Activated CD4-positive, alpha-beta memory T cell treated with anti-CD3 and anti-CD28 coated beads, Interleukin-2, amount 10 ng/mL, durations not matched to agents 7 days and 5 days (primary cell): ENCODE results near the gene GTF3C4. TPM values are rescaled to one million over a fixed set of nuclear protein-coding genes. Genes with fewer than 3 reads are reported as not detected.
A peak's percentile ranks its signal among the peaks of the same experiment; 100 is the strongest.

Source experiments
- CTCF ChIA-PET: fragments of 350-600 bp; sonication (Branson Sonifier 250); formaldehyde crosslinking; loops from one replicate; lab custom pipeline; 2021; ENCODE audit warnings: antibody characterized with exemption, inconsistent platforms; lab: Charles Lee
- POLR2A ChIA-PET: fragments of 350-600 bp; sonication (Branson Sonifier 250); formaldehyde crosslinking; loops from one replicate; lab custom pipeline; 2021; ENCODE audit warnings: antibody characterized with exemption; lab: Charles Lee
- DNase-seq: peaks from one replicate; pipeline ENCODE4 v3.0.0-alpha.2; 2020
- H3K27ac Mint-ChIP-seq: one replicate; pipeline ENCODE4 v1.8.0; 2021; ENCODE audit warnings: mild to moderate bottlenecking, mixed read lengths
- H3K27me3 Mint-ChIP-seq: one replicate; pipeline ENCODE4 v1.8.0; 2021; ENCODE audit warnings: mixed read lengths
- H3K36me3 Mint-ChIP-seq: one replicate; pipeline ENCODE4 v1.8.0; 2021; ENCODE audit warnings: low read depth, mixed read lengths
- H3K4me1 Mint-ChIP-seq: one replicate; pipeline ENCODE4 v1.8.0; 2021; ENCODE audit warnings: mixed read lengths
- H3K4me3 Mint-ChIP-seq: one replicate; pipeline ENCODE4 v1.8.0; 2021; ENCODE audit warnings: mild to moderate bottlenecking, mixed read lengths
- H3K9me3 Mint-ChIP-seq: one replicate; pipeline ENCODE4 v1.8.0; 2021; ENCODE audit warnings: mixed read lengths
- total RNA-seq, 2 experiments: library from RNA; stranded (reverse); gene quantifications; one replicate each; pipeline ENCODE4 v1.2.3, GENCODE V29; 2021

GTF3C4 gene
- 10 to 100 TPM; 11.8 to 13.0 TPM for total RNA-seq

- Mint-ChIP-seq H3K27me3 (no peaks in the 10 kb centered on the region), H3K9me3 (no peaks in the 10 kb centered on the region), H3K27ac (peak within 1 kb of the TSS; percentile 85), H3K4me3 (peak within 1 kb of the TSS; percentile 83), H3K36me3 (peaks cover 11% of the 10 kb centered on the region), H3K4me1 (peaks cover 43% of the 10 kb centered on the region)
- ChIA-PET CTCF (interaction anchor here (0.9 to 1.6 kb wide), 8 partner anchors 9 to 360 kb away, joined by 3 to 5 read pairs (median 4); partner anchors contain the start of gene GTF3C5), POLR2A (interaction anchor here (0.8 to 4.3 kb wide), 27 partner anchors 9 to 1545 kb away, joined by 3 to 33 read pairs (median 4); partner anchors contain the start of genes AK8, CFAP77, NUP214 and SETX)
- DNase-seq = peak; percentile 35
Observed at GRCh38 chr9:132670457-132671391, at the start of gene GTF3C4. Gene GTF3C4 (plus strand): TSS chr9:132670464. CDS start chr9:132670599, 135 bp downstream.

- peaks cover 1% of the 10 kb centered on the region for H3K4me1 Mint-ChIP-seq
- H3K4me3 Mint-ChIP-seq = no peak overlapping the region
- CTCF ChIA-PET = interaction anchor here (1.2 kb wide), 1 partner anchor 23 kb away, joined by 3 read pairs; no protein-coding TSS in a partner anchor
- POLR2A ChIA-PET = no interaction called here
- no peak for DNase-seq
- no peaks in the 10 kb centered on the region for H3K27me3 Mint-ChIP-seq
- H3K9me3 Mint-ChIP-seq = no peaks in the 10 kb centered on the region
- no peak overlapping the region for H3K27ac Mint-ChIP-seq
- peaks cover 3% of the 10 kb centered on the region for H3K36me3 Mint-ChIP-seq
Observed at GRCh38 chr9:132622159-132622558, 48.1 kb upstream of the GTF3C4 start.

GRCh38 chr9:132626285-132626684 lies 44.0 kb upstream of the GTF3C4 start:
- H3K36me3 Mint-ChIP-seq = peaks cover 6% of the 10 kb centered on the region
- no peak overlapping the region for H3K27ac Mint-ChIP-seq
- POLR2A ChIA-PET = no interaction called here
- no peak for DNase-seq
- no peaks in the 10 kb centered on the region for H3K4me1 Mint-ChIP-seq
- H3K27me3 Mint-ChIP-seq = no peaks in the 10 kb centered on the region
- no peaks in the 10 kb centered on the region for H3K9me3 Mint-ChIP-seq
- no peak overlapping the region for H3K4me3 Mint-ChIP-seq
- CTCF ChIA-PET = no interaction called here

GRCh38 chr9:132627106-132627505 lies 43.2 kb upstream of the GTF3C4 start:
- POLR2A ChIA-PET = no interaction called here
- no peak overlapping the region for H3K27ac Mint-ChIP-seq

GRCh38 chr9:132627594-132627993 lies 42.7 kb upstream of the GTF3C4 start:
- Mint-ChIP-seq H3K27ac (no peak overlapping the region), H3K36me3 (peaks cover 6% of the 10 kb centered on the region), H3K4me1 (no peaks in the 10 kb centered on the region), H3K9me3 (no peaks in the 10 kb centered on the region), H3K4me3 (no peak overlapping the region), H3K27me3 (no peaks in the 10 kb centered on the region)
- DNase-seq = no peak
- ChIA-PET CTCF (no interaction called here), POLR2A (no interaction called here)

More at GRCh38 chr9:132627106-132627505, 43.2 kb upstream of the GTF3C4 start:
- H3K36me3 Mint-ChIP-seq = peaks cover 6% of the 10 kb centered on the region
- no peaks in the 10 kb centered on the region for H3K4me1 Mint-ChIP-seq
- CTCF ChIA-PET = no interaction called here
- H3K27me3 Mint-ChIP-seq = no peaks in the 10 kb centered on the region
- H3K4me3 Mint-ChIP-seq = no peak overlapping the region
- no peak for DNase-seq
- no peaks in the 10 kb centered on the region for H3K9me3 Mint-ChIP-seq

- no peak overlapping the region for H3K27ac Mint-ChIP-seq
- peaks cover 6% of the 10 kb centered on the region for H3K36me3 Mint-ChIP-seq
- no peaks in the 10 kb centered on the region for H3K9me3 Mint-ChIP-seq
- H3K4me1 Mint-ChIP-seq = no peaks in the 10 kb centered on the region
- no peaks in the 10 kb centered on the region for H3K27me3 Mint-ChIP-seq
- ChIA-PET POLR2A (no interaction called here), CTCF (no interaction called here)
- no peak overlapping the region for H3K4me3 Mint-ChIP-seq
- DNase-seq = no peak
Observed at GRCh38 chr9:132628746-132629145, 41.5 kb upstream of the GTF3C4 start.

GRCh38 chr9:132630116-132630515 lies 40.1 kb upstream of the GTF3C4 start:
- Mint-ChIP-seq H3K4me1 (no peaks in the 10 kb centered on the region), H3K36me3 (peaks cover 6% of the 10 kb centered on the region), H3K27me3 (no peaks in the 10 kb centered on the region)

GRCh38 chr9:132630811-132631210 lies 39.5 kb upstream of the GTF3C4 start:
- H3K27ac Mint-ChIP-seq = no peak overlapping the region
- no peak for DNase-seq
- no peaks in the 10 kb centered on the region for H3K27me3 Mint-ChIP-seq
- no peaks in the 10 kb centered on the region for H3K4me1 Mint-ChIP-seq
- no peak overlapping the region for H3K4me3 Mint-ChIP-seq
- ChIA-PET POLR2A (no interaction called here), CTCF (no interaction called here)
- H3K36me3 Mint-ChIP-seq = peaks cover 6% of the 10 kb centered on the region
- no peaks in the 10 kb centered on the region for H3K9me3 Mint-ChIP-seq

More at GRCh38 chr9:132630116-132630515, 40.1 kb upstream of the GTF3C4 start:
- POLR2A ChIA-PET = no interaction called here
- H3K4me3 Mint-ChIP-seq = no peak overlapping the region
- no peaks in the 10 kb centered on the region for H3K9me3 Mint-ChIP-seq
- no peak overlapping the region for H3K27ac Mint-ChIP-seq
- CTCF ChIA-PET = no interaction called here
- DNase-seq = no peak

- Mint-ChIP-seq H3K27me3 (no peaks in the 10 kb centered on the region), H3K27ac (no peak overlapping the region), H3K9me3 (no peaks in the 10 kb centered on the region), H3K4me1 (no peaks in the 10 kb centered on the region), H3K36me3 (peaks cover 6% of the 10 kb centered on the region), H3K4me3 (no peak overlapping the region)
- ChIA-PET CTCF (no interaction called here), POLR2A (no interaction called here)
- DNase-seq = no peak
Observed at GRCh38 chr9:132631280-132631679, 39.0 kb upstream of the GTF3C4 start.

- H3K27ac Mint-ChIP-seq = no peak overlapping the region
- no peak for DNase-seq
- no peaks in the 10 kb centered on the region for H3K9me3 Mint-ChIP-seq
- ChIA-PET CTCF (no interaction called here), POLR2A (no interaction called here)
- no peaks in the 10 kb centered on the region for H3K27me3 Mint-ChIP-seq
- H3K4me3 Mint-ChIP-seq = no peak overlapping the region
- peaks cover 6% of the 10 kb centered on the region for H3K36me3 Mint-ChIP-seq
- no peaks in the 10 kb centered on the region for H3K4me1 Mint-ChIP-seq
Observed at GRCh38 chr9:132631685-132632084, 38.6 kb upstream of the GTF3C4 start.

- POLR2A ChIA-PET = no interaction called here
Observed at GRCh38 chr9:132632413-132633129, 37.7 kb upstream of the GTF3C4 start.

GRCh38 chr9:132634327-132634726 lies 35.9 kb upstream of the GTF3C4 start:
- no peaks in the 10 kb centered on the region for H3K4me1 Mint-ChIP-seq
- H3K27me3 Mint-ChIP-seq = no peaks in the 10 kb centered on the region
- no peak for DNase-seq
- ChIA-PET POLR2A (no interaction called here), CTCF (no interaction called here)
- H3K9me3 Mint-ChIP-seq = no peaks in the 10 kb centered on the region
- peaks cover 12% of the 10 kb centered on the region for H3K36me3 Mint-ChIP-seq
- no peak overlapping the region for H3K27ac Mint-ChIP-seq
- H3K4me3 Mint-ChIP-seq = no peak overlapping the region

More at GRCh38 chr9:132632413-132633129, 37.7 kb upstream of the GTF3C4 start:
- Mint-ChIP-seq H3K27ac (no peak overlapping the region), H3K27me3 (no peaks in the 10 kb centered on the region), H3K9me3 (no peaks in the 10 kb centered on the region), H3K4me1 (no peaks in the 10 kb centered on the region), H3K36me3 (peaks cover 6% of the 10 kb centered on the region), H3K4me3 (no peak overlapping the region)
- CTCF ChIA-PET = no interaction called here
- DNase-seq = no peak

- ChIA-PET POLR2A (no interaction called here), CTCF (no interaction called here)
- Mint-ChIP-seq H3K4me1 (no peaks in the 10 kb centered on the region), H3K27ac (no peak overlapping the region), H3K4me3 (no peak overlapping the region), H3K9me3 (no peaks in the 10 kb centered on the region), H3K36me3 (peaks cover 6% of the 10 kb centered on the region), H3K27me3 (no peaks in the 10 kb centered on the region)
- DNase-seq = no peak
Observed at GRCh38 chr9:132637351-132637750, 32.9 kb upstream of the GTF3C4 start.
